HG02884 (cell line): ENCODE measurements around the gene PPP1R1A.
A peak's percentile ranks its signal among the peaks of the same experiment; 100 is the strongest.

Source experiments
- ATAC-seq: cut with Tn5 transposase; IDR thresholded peaks from one replicate; pipeline ENCODE4 v1.9.1; 2021; ENCODE audit warnings: mild to moderate bottlenecking, moderate library complexity; ENCODE audit not compliant: unreplicated experiment

Gene PPP1R1A

DNA sequence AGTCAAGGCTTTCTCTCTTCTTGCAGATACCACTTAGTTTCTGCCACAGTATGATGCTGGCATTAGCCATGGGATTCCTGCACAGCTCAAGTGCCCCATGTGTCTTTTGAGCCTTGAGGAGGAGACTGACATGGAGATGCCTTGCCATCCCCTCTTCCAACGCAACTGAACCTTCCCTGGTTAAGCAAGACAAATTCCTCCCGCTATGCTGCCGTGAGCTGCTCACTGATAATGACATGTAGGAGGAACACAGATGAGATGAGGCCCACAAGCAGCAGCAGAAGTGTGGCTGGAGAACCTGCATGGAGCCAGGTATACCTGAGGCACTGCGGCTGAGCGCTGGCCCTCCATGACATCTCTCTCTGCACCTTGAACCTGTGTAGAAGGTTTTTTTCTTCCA lies 15.4 kb upstream of the PPP1R1A start:
- ATAC-seq: no peak

DNA sequence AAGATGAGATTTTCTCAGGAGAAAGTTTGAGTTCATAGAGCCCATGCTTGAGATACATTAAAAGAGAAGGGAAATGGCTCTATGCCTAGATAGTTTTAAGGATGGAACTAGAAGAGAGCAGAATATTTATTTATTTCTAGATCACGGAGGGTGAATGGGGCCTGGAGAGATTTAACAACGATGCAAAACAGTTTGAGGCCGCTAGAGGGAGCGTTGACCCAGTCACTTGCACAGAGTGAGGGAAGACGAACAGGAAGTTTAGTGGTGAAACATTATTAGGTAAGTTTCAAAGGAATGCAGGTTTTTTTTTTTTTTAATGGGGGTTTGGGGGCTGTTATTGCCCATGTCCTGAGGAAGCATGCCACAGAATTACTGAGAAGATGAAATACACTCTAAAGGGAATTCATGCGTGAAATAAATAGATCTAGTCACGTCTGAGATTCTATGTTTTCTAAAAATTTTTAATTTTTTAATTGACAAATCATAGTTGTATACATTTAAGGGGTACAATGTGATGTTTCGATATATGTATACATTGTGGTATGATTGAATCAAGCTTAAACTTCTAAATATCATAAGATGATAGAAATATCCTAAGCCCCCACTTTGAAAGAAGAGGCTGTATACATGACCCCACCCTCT lies 14.8 kb upstream of the PPP1R1A start:
- peak; percentile 95 for ATAC-seq

DNA sequence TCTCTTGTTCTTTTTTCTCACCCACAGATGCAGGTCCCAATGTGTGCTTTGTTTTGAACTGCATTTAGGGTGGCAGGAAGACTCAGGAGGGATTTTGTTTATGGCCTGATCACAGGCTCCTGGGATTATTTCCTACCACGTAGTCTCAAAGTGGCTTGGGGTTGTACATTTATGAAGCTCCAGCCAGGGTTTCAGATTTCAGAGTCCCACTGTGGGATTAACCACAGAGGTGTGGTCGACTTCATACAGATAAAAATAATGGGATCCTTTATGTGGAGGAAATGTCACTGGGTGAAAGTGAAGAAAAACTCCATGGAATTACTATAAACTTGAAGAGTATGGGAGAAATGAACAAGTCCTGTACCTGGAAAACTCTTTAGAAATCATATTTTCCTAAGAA lies 14.2 kb upstream of the PPP1R1A start:
- ATAC-seq: no peak

DNA sequence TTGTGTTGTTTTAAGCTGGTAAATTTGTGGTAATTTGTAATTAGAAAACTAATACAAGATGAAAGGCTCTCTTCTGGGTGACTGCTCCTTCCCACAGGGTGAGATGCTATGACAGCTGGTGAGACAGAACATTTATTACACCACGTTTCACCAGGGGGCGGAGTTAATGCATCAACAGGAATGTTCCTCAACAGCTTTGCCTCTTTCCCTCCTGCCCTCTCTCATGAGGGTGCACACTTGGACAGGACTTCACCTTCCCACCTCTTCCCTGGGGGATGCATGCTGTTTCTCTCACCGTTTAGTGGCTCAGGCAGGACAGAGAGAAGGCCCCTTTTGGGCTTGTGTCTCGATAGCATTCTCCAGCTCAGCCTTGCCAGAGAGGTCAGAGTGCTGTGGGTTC lies 13.4 kb upstream of the PPP1R1A start:
- ATAC-seq: no peak

DNA sequence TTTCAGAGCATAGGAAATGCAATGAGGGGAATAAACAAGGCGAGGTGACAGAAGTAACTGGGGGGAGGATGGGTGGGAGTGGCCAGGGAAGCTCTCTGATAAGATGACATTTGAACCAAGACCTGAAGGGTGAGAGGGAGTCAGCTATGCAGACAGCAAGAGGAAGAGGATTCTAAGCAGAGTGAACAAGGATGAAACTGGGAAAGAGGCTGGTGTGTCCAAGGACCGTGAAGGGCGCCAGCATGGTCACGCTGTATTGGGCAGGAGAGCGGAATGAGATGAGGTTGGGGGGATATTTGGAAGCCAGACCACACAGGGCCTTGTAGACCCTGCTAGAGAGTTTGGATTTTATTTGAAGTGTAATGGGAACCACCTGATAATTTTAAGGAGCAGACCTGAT lies 10.5 kb upstream of the PPP1R1A start:
- ATAC-seq: no peak

DNA sequence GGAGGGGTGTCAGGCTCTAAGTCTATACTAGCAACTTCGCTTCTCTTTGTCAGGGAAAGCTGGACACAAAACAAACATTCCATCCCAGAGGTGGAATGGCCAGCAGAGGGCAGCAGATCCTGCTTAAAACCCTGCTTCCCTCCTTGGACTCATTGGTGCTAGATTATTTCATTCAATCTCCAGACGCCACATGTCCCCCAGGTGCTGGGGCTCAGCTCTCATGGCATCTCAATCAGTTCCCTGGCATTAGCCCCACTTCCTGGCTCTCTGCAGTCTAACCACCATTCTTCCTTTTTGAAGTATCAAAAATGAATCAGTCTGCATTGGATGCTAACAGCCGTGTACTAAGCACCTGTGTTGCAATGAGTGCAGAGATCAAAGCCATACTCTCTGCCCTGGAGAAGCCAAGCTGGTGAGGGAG lies 8.1 kb upstream of the PPP1R1A start:
- no peak for ATAC-seq

DNA sequence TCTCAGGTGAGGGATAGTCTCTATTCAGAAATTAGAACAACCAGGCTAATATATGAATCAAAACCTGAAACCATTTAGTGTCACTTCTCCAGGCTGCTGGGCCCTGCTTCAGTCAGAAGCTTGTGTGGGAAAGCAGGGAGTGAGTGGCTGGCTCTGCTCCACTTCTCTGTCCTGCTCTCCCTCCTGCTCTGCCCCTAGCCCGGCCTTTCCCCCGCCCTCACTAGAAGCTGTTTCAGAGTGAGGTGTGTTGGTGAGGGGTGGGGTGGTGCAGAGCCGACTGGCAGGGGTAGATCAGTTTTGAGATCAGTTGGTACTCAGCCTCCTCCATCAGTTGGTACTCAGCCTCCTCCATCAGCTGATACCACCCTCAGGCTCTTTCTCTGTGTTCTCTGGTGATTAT lies 7.0 kb upstream of the PPP1R1A start:
- ATAC-seq: no peak

DNA sequence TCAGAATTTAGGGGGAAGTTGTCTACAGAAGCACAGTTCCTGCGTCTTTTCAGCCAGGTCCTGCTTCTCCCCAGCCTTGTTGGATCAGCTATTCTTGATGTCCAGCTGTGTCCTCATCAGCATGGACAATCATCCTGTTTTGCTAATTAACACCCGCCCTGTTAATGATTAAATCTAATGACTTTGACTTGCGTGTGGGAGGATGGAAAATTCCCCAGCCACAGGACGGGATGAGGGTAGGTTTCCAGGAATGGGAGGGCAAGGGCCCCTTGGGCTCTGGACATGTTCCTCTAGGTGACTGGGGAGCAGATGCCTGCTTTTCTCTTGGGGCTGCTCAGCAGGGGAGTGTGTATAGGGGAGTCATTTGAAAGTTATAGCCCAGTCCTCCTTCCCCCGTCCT lies 5.3 kb upstream of the PPP1R1A start:
- ATAC-seq: no peak

DNA sequence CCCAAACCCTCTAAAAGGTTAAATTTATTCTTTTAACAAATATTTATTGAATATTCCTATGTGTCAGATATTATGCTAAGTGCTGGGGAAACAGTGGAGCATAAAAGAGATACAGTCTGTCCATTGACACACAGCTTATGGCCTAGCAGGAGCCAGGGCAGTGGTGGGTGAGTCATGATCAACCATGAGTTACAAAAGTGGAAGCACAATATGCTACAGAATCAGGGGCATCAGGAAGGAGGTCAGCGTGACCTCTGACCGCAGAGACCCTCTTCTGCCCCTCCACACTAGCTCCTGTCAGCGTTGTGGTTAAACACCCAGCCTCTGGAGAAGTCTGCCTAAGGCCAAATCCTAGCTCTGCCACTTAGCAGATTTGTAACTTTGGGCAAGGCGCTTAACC lies 4.7 kb upstream of the PPP1R1A start:
- no peak for ATAC-seq

DNA sequence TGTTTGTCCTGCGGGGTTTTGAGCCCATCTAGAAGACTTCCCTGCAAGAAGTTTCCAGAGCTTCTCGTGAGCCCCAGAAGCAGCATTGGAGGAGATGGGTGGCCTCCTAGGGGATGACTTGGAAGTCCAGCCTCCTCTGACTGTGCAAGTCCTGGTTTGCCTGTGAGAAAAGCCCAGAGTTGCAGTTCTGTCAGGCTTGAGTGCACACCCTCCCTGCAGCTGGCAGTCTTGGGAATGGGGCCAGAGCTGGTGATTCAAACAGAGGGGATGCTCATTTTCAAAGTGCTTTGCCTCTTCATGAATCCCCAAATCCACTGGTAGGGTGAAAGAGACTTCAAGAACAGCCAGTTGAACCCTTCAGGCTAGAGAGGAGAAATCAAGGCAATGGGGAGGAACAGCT lies 3.9 kb upstream of the PPP1R1A start:
- no peak for ATAC-seq

DNA sequence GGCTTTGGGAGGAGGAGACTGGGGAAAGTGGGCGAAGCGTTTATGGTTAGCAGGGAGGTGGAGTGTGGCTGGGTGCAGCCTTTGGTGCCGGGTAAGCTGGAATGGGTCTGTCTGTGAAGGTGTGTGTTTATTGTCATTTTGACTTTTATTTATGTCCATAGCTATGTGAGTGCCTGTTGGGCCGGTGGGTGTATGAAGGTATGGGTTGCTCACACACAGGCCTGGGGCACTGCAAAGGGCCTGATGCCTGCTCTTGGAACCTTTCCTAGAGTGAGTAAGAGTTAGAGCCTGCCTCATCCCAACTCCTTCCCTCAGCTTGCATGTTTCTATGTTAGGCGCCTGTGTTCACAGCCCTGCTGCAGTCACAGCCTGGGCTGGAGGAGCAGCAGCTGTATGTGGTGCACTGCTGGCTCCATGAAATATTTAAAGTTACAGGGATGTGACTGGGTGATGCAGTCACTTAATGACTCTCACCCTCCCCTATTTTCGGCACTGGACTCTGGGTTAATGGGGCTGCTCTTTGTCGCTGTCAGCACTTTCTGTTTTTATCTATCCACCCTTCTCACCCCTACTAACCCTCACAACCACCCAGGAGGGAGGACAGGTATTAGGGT lies 2.6 kb upstream of the PPP1R1A start:
- no peak for ATAC-seq

DNA sequence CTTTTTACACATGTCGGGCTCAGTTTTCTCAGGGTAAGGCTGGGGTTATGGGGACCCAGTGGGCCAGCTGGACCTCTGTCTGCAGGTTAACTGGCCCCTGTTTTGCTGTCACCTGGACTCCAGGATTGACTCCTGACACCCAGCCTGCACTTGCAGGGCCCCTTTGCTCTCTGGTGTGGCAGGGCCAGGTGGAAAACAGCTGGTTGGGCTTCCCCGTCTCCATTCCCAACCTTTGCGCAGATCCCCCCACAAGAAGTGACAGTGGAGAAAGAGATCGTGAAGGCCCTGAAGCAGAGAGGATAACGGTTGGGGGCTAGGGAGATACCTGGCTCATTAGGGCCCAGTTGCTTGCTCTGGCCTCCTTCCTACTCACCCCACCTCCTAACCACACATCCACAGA lies 1.5 kb upstream of the PPP1R1A start:
- ATAC-seq: no peak

DNA sequence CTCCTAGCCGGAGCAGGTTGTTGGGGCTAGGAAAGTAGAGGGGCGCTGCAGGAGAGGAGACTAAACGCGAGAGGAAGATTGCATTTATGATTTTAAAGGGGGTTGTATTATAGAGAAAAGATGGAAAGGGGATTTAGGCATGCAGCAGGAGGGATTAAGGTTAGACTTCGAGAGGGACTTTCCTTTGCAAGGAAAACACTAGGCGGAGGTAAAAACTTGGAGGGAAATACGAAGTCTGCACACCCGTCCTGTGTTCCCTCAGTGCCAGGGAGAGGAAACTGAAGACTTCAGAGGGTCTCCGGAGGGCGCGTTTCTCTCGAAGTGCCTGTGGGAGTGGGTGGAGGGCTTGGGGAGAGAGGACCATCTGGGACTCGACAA lies 420 bp upstream of the PPP1R1A start:
- no peak for ATAC-seq

DNA sequence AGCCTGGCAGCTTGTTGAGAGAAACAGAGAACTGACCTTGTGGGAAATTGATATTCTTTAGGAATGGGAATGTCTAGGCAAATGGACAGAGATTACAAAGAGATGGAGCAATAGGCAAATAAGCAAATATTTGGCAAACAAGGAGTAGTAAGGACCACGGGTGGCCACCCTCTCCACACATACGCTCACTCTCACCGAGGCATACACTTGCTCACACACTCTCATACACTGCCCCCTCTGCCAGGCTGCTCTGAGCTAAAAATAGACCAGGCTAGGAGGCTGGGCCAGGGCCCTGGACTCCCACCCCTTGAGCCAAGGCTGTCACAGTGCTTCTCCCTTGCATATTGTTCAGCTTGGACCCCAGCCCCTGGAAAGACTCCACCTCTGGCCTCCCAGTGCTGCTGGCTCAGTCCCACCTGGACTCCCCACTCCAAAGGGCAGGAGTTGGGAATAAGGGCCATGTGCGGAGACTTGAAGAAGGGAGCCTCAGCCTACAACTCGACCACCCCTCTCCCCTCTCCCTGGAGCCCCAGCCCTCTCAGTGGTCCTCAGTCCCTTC lies 1.1 kb downstream of the PPP1R1A start:
- ATAC-seq: no peak

DNA sequence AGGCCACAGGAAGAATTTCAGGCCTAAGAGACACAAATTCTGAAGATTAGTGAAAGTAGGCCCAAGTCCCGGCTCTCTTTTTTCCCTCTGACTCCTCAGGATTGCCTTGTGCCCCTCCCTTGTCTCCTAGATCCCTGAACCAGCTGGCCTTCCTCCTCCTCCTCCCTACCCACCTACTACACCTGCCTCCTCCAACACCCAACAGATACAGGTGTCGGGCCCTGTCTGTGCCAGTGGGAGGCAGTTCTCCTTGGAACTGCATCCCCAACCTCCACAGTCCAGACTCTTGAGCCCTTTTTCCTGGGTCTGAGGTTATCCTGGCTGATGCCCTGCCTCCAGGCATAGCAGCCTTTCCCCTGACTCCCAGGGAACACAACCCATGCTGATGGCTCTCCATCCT lies 1.8 kb downstream of the PPP1R1A start:
- ATAC-seq: no peak

DNA sequence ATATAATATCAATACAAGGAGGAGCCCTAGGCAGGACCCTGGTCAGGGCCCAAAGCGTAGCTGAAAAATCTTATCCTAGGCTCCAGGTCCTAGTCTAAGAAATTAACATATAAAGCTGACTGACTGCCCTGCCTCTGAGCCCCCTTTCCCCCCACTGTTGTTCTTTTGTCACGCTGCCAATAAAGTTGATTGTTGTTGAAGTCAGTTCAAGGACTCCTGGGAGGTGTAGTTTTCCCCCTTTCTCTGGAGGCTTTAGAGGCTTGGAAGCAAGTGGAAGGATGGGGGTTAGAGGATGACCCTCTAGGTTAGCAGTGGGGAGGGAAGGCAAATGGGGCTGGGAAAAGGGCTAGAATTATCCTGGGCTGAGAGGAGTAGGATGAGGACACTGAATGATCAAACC lies 3.2 kb downstream of the PPP1R1A start:
- ATAC-seq: no peak

DNA sequence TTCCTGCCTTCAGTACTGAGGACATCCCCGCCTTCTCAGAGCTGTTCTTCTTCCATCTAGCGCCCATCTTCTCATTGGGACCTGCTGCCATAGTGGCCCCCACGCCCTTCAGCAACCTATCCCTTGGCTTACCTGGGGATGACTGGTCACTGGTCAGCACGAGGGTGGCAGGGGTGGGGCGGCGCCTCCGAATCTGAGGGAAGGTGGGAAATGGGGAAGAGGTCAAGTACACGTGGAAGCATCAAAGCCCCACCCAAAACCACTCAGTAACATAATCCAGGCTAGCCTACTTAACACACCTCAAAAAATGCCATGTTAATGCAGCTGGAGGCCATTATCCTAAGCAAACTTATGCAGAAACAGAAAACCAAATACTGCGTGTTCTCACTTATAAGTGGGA lies 4.3 kb downstream of the PPP1R1A start:
- ATAC-seq: no peak

DNA sequence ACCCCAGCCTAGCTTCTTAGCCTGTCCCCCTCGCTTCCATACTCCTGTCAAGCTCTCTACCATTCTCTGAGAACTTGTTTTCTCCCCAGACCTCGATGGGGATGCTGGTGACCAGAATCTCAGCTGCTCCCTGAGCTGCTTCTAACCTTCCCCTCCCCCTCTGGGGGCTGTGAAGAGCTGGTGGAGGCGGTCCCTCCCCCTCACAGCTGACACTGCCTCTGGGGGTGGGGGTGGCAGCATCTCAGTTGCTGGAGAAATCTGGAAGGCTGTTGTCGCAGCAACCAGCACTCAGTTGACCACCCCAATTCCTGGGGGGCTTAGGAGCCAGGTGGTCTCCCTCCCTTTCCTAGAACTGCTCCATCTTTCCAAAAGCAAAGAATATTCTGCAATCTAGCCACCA lies 4.7 kb downstream of the PPP1R1A start:
- ATAC-seq: no peak

DNA sequence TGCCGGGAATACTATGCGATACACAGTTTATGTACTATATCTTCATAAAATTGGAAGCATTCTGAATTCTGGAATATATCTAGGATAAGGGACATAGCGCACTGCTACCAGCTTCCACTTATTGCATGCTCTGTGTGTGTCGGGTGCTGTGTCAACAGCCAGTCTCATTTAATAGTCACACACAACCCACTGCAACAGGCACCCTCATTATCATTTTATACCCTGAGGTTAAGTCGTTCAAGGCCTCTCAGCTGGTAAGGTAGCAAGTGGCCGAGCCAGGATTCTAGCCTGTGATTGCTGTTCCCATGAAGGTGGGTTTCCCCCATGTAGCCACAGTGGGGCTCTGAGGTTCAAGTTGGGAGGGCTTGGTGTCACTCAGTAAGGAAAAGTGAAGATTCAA lies 7.0 kb downstream of the PPP1R1A start:
- ATAC-seq: no peak

DNA sequence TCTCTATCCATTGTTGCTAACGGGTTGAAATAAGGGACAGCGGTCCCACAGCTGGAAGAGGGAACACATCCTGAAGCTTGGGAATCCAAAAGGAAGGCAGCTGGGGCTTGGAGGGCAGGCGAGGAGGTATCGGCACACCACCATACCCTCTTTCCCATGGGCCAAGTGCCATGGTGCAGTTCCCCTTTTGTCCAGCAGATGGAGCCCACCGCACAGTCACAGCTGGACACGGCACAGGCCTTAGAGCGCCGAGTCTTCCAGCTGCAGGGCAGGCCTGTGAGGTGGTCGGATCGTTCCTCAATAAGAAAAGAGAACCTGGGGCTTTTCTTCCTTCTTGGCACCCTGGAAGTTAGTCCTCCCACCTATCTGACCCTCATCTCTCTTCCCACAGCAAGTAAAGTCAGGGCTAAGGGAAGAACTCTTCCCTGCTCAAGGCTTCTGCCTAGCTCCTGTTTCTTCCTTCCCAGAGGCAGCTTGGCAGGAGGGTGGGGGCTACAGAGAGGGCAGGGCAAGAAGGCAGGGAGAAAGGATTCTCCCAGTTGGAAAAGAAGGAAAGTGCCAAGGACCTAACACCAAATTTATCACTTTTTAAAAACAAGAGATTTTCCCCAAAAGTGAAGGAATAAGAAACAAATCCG lies 8.6 kb downstream of the PPP1R1A start:
- ATAC-seq: peak; percentile 93

DNA sequence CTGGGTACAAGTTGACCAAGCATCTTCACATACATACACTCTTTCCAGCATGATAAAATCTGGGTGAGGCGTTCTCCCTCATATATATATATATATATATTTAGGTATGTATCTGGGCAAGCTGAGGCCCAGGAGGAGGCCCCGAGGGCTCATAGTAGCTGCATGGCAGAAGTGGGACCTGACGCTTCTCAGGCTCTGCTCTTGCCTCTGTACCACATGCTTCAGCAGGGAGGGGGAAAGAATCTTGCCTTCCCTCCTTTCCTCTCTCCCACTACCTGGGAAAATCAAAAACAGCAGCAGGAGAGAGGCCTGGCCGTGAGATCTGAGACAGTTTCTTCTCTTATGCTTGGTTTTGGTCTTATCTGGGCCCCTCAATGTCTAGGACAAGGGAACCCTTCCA lies 9.2 kb downstream of the PPP1R1A start:
- peak; percentile 16 for ATAC-seq

DNA sequence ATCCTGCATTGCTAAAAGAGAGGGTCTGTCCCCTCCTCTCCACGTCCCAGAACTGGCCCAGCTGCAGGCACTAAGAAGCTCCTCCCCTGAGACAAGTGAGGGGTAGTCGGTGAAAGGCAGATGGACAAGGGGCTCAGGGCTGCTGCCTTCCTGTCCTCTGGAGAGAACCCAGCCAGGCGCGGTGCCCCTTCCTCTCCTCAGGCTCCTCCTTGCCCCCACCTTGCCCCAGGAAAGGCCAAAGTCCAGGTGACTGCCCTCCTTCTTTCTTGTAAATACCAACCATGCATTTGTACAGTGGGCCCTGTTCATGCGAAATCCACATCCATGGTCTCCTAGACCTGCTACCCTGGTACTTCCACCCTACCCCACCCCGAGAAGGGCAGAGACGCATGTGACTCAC lies 9.7 kb downstream of the PPP1R1A start:
- ATAC-seq: no peak
